Astrocyte (in vitro differentiated cells and primary cell): ENCODE measurements around the gene TNFAIP6.
"Not testable (repeated sequence)": the region's sequence is repeated elsewhere in the genome, so short reads cannot be mapped to it uniquely, and the experiment has no call there.

Experiments
- CTCF ChIP-seq: IDR thresholded peaks from 2 replicates; pipeline ENCODE4 v1.5.1; 2011; ENCODE audit warnings: low read depth, mild to moderate bottlenecking, inconsistent platforms, low read length, moderate library complexity; ENCODE audit not compliant: insufficient read depth
- EZH2 ChIP-seq: IDR thresholded peaks from 2 replicates; pipeline ENCODE4 v1.6.1; 2012; ENCODE audit warnings: mild to moderate bottlenecking, low read length, inconsistent platforms; ENCODE audit not compliant: insufficient read depth

- TF ChIP-seq EZH2, CTCF: not testable (repeated sequence)
These were observed 64.3 kb downstream of the TNFAIP6 start for GRCh38 chr2:151421681-151422080.
